HEK293T (cell line): ENCODE results near the gene PIM1.

Source experiments
- ELF4 ChIP-seq: fragments of 450-650 bp; IDR thresholded peaks from 2 replicates; pipeline ENCODE4 v1.6.1; 2017; ENCODE audit warnings: antibody characterized with exemption
- FOXA1 ChIP-seq: fragments of 450-650 bp; IDR thresholded peaks from 2 replicates; pipeline ENCODE4 v1.6.1; 2016; ENCODE audit warnings: mild to moderate bottlenecking
- FOXK2 ChIP-seq: fragments of 450-650 bp; IDR thresholded peaks from 2 replicates; pipeline ENCODE4 v1.6.1; 2016; ENCODE audit warnings: mild to moderate bottlenecking
- NFRKB ChIP-seq: fragments of 450-650 bp; IDR thresholded peaks from 2 replicates; pipeline ENCODE4 v1.6.1; 2016; ENCODE audit warnings: mild to moderate bottlenecking, moderate library complexity
- SP1 ChIP-seq: fragments of 450-650 bp; IDR thresholded peaks from 2 replicates; pipeline ENCODE4 v1.6.1; 2017
- SUZ12 ChIP-seq: fragments of 450-650 bp; IDR thresholded peaks from 2 replicates; pipeline ENCODE4 v1.6.1; 2016; ENCODE audit warnings: mild to moderate bottlenecking
- TARDBP ChIP-seq: fragments of 450-650 bp; IDR thresholded peaks from 2 replicates; pipeline ENCODE4 v1.6.1; 2016
- ZNF384 ChIP-seq: fragments of 450-650 bp; IDR thresholded peaks from 2 replicates; pipeline ENCODE4 v1.6.1; 2016

DNA sequence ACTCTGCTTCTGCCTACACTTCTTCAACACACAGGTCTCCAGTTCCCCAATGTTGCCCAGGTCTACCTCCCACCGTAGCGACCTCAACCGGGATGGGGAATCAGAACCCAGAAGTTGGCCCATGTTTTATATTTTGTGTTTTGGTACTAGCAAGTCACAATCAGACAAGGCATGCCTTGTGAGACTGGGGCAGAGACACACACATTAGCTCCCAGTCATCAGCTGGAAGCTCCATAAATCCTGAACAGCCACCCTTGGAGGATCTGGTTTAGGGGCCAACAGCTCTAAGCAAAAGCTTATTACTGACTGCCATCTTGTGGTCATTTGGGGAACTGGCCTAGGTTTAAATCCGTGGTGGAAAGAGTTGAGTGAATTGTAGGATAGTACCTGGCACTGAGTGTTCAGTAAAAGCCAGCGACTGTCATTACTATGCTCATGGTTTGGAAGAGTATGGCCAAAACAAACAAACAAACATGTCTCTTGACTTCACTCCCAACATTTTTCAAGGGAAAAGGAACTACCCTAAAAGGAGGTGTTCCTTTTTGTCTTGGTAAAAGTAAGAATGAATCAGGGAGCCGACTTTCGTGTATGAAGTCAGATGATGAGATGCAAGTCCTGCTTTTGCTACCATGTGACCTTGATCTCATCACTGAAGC is 40.5 kb downstream of the PIM1 start:
- TF ChIP-seq FOXK2 (no peak), ZNF384 (no peak), TARDBP (no peak), SP1 (no peak), FOXA1 (no peak), NFRKB (no peak), SUZ12 (no peak), ELF4 (no peak)
